Activated T-cell treated with anti-CD3 and anti-CD28 coated beads, Interleukin-2, amount 50 U/mL, for 72 hours (primary cell): ENCODE results near the gene ELOA. TPM values are rescaled to one million over a fixed set of nuclear protein-coding genes. Genes with fewer than 3 reads are reported as not detected.

Source experiments
- ATAC-seq, 2 donors: fragments of 150-1000 bp; cut with Tn5 transposase; replicated peaks in 1 of 2; 2 replicates each; pipeline ENCODE4 v1.10.0; 2021; ENCODE audit warnings: moderate library complexity in 2 of 2, mild to moderate bottlenecking in 1 of 2
- DNase-seq, 2 donors: peaks; one replicate each; pipeline ENCODE4 v3.0.0; 2021 to 2022; ENCODE audit warnings: mixed read lengths in 1 of 2
- H3K27ac Mint-ChIP-seq: one replicate; pipeline ENCODE4 v1.8.0; 2022; ENCODE audit warnings: mild to moderate bottlenecking, moderate library complexity, mixed read lengths
- H3K27me3 Mint-ChIP-seq: one replicate; pipeline ENCODE4 v1.8.0; 2022; ENCODE audit warnings: low read depth, mixed read lengths
- H3K36me3 Mint-ChIP-seq, 2 donors: one replicate each; pipeline ENCODE4 v1.8.0; 2022; ENCODE audit warnings: mixed read lengths in 2 of 2, mild to moderate bottlenecking in 1 of 2; ENCODE audit not compliant: insufficient read depth in 2 of 2
- H3K4me1 Mint-ChIP-seq: one replicate; pipeline ENCODE4 v1.8.0; 2022; ENCODE audit warnings: low read depth, mixed read lengths
- H3K4me3 Mint-ChIP-seq, 2 donors: one replicate each; pipeline ENCODE4 v1.8.0; 2022; ENCODE audit warnings: mild to moderate bottlenecking in 2 of 2, mixed read lengths in 2 of 2, moderate library complexity in 2 of 2
- H3K9me3 Mint-ChIP-seq, 2 donors: one replicate each; pipeline ENCODE4 v1.8.0; 2022; ENCODE audit warnings: mixed read lengths in 2 of 2
- total RNA-seq, 2 donors: library from RNA; stranded (reverse); gene quantifications; one replicate each; pipeline ENCODE4 v1.2.3, GENCODE V29; 2022

Gene ELOA
- total RNA-seq, 2 donors from 2014 or later: 32.4 to 34.1 TPM

DNA sequence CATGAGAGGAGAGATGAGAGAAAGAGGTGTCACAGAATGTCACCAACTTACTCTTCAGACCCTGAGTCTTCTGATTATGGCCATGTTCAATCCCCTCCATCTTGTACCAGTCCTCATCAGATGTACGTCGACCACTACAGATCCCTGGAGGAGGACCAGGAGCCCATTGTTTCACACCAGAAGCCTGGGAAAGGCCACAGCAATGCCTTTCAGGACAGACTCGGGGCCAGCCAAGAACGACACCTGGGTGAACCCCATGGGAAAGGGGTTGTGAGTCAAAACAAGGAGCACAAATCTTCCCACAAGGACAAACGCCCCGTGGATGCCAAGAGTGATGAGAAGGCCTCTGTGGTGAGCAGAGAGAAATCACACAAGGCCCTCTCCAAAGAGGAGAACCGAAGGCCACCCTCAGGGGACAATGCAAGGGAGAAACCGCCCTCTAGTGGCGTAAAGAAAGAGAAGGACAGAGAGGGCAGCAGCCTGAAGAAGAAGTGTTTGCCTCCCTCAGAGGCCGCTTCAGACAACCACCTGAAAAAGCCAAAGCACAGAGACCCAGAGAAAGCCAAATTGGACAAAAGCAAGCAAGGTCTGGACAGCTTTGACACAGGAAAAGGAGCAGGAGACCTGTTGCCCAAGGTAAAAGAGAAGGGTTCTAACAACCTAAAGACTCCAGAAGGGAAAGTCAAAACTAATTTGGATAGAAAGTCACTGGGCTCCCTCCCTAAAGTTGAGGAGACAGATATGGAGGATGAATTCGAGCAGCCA is 8.0 kb downstream of the ELOA start:
- Mint-ChIP-seq H3K36me3 (peaks cover 13 to 38% of the 10 kb centered on the region in 2 donors), H3K27ac (peak overlapping the region; percentile 85), H3K4me3 (no peak overlapping the region), H3K4me1 (peaks cover 27% of the 10 kb centered on the region), H3K9me3 (no peaks in the 10 kb centered on the region), H3K27me3 (no peaks in the 10 kb centered on the region)
- ATAC-seq (peak; percentile 62 to 64), DNase-seq (peak; percentile 40 to 50)

DNA sequence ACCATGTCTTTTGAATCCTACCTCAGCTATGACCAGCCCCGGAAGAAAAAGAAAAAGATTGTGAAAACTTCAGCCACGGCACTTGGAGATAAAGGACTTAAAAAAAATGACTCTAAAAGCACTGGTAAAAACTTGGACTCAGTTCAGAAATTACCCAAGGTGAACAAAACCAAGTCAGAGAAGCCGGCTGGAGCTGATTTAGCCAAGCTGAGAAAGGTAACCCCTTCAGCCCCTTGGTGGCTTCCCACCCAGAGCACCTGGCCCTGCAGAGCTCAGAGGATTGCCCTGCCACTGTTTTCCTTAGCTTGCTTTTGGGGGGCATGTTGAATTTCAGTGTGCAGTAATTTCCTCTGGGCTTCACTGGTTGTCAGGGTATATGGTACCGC is 8.5 kb downstream of the ELOA start:
- peak overlapping the region; percentile 69 for H3K27ac Mint-ChIP-seq
- ATAC-seq (no peak), DNase-seq (no peak)
- H3K36me3 Mint-ChIP-seq: peaks cover 13 to 38% of the 10 kb centered on the region in 2 donors
- H3K27me3 Mint-ChIP-seq: no peaks in the 10 kb centered on the region
- H3K4me1 Mint-ChIP-seq: peaks cover 23% of the 10 kb centered on the region
- no peaks in the 10 kb centered on the region for H3K9me3 Mint-ChIP-seq
- H3K4me3 Mint-ChIP-seq: no peak overlapping the region

DNA sequence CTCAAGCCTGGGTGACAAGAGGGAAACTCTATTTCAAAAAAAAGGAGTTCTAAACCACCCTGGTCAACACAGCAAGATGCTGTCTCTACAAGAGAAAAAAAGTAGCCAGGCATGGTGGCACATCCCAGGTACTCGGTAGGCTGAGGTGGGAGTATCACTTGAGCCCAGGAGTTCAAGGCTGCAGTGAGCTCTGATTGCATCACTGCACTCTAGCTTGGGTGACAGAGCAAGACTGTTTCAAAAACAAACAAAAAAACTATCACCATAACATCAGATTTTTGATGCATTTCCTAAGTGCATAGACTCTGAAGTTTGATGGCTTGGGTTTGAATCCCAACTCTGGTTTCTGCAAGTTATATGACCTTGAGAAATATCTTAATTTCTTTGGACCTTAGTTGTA is 9.6 kb downstream of the ELOA start:
- Mint-ChIP-seq H3K27ac (no peak overlapping the region), H3K9me3 (no peaks in the 10 kb centered on the region), H3K27me3 (no peaks in the 10 kb centered on the region), H3K36me3 (peaks cover 13 to 35% of the 10 kb centered on the region in 2 donors), H3K4me1 (peaks cover 12% of the 10 kb centered on the region), H3K4me3 (no peak overlapping the region)
- DNase-seq: no peak
- no peak for ATAC-seq

DNA sequence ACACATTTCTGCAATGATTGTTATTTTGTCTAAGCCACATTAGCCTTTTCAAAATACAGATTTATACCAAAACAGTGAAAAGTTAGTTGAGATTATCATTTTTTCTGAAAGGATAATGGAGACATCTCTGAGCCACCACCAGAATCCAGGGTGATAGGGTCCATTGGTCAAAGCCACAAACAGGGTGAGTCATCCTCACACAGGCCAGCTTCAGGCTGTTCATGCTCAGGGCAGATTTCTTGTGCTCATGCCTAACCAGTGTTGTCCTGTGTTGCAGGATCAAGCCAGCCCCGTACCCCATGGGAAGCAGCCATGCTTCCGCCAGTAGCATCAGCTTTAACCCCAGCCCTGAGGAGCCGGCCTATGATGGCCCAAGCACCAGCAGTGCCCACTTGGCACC is 13.4 kb downstream of the ELOA start:
- Mint-ChIP-seq H3K4me1 (peaks cover 5% of the 10 kb centered on the region), H3K27me3 (no peaks in the 10 kb centered on the region), H3K9me3 (no peaks in the 10 kb centered on the region), H3K4me3 (no peak overlapping the region), H3K36me3 (peaks cover 7 to 30% of the 10 kb centered on the region in 2 donors), H3K27ac (no peak overlapping the region)
- ATAC-seq (peak in 1 of 2 donors; percentile 24), DNase-seq (no peak)

DNA sequence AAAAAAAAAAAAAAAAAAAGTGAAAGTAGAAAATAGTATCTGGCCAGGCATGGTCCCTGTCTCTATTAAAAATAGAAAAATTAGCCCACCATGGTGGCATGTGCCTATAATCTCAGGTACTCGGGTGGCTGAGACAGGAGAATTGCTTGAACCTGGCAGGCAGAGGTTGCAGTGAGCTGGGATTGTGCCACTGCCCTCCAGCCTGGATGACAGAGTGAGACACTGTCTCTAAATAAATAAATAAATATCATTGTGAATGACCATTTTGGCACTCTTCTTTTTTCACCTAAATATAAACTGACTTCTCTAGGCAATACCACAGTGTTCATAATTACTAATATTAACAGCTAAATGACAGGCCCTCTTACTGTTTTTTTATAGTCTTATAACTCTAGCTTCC is 14.5 kb downstream of the ELOA start:
- Mint-ChIP-seq H3K27me3 (no peaks in the 10 kb centered on the region), H3K4me3 (no peak overlapping the region), H3K36me3 (peaks cover 7 to 32% of the 10 kb centered on the region in 2 donors), H3K9me3 (no peaks in the 10 kb centered on the region), H3K27ac (no peak overlapping the region), H3K4me1 (peaks cover 5% of the 10 kb centered on the region)
- DNase-seq (no peak), ATAC-seq (no peak)

DNA sequence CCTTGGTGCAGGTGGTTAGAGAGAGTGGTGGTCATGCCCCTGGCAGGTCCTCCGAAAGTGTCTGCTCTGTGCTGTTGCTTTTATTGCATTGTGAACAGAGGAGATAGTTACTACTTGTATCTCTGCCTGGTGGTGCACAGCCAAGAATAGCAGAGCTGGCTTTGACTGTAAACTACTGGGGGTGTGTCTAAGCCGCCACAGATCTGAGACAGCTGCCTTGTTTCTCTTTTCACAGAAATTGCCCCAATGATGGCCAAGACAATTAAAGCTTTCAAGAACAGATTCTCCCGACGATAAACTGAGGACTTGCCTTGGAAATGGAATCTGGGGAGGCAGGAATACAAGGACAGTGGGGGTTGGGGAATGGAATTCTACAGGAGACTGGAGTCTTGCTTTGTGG is 16.0 kb downstream of the ELOA start:
- Mint-ChIP-seq H3K36me3 (peaks cover 5 to 28% of the 10 kb centered on the region in 2 donors), H3K4me1 (peaks cover 5% of the 10 kb centered on the region), H3K4me3 (no peak overlapping the region), H3K27me3 (no peaks in the 10 kb centered on the region), H3K27ac (no peak overlapping the region), H3K9me3 (no peaks in the 10 kb centered on the region)
- ATAC-seq: no peak
- no peak for DNase-seq

DNA sequence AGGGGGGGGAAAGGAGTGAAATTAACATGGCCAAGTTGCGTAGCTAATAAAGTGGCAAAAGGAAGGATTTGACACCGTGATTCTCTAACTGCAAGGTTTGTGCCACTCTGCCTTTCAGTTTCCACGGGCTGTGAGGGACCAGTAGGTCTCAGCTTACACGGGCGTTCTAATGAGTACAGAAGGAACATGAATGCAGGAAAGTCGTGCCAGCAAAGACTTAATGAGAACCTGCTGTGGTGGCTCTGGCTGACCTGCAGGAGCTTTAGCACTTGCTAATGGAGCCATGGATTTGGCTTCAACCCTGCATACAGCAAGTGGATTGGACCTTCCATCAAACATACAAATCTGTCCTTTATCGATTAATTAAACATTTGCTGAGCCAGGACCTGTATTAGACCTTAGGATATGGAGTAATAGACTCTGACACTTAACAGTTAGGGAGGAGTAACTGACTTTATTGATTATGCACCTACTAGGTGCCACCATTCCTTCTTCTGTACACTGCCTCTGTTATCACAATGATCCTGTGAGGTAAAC is 19.8 kb downstream of the ELOA start:
- Mint-ChIP-seq H3K36me3 (peaks cover 3 to 17% of the 10 kb centered on the region in 2 donors), H3K27me3 (no peaks in the 10 kb centered on the region), H3K27ac (no peak overlapping the region), H3K4me1 (peaks cover 5% of the 10 kb centered on the region), H3K9me3 (no peaks in the 10 kb centered on the region), H3K4me3 (no peak overlapping the region)
- ATAC-seq (no peak), DNase-seq (no peak)

DNA sequence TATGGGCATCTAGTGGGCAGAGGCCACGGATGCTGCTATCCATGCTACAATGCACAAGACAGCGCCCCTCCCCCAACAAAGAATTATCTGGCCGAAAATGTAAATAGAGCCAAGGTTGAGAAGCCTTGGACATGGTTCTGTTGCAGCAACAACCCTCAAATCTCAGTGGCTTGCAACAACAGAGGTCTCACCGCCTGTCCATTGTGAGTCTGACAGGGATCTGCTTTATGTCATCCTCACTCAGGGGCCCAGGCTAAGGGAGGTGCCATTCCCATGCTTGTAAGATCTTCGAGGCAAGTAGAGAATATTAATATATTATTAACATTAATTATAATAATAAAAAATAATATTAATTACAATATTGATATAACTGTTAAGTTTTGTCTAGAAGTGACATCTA is 25.5 kb downstream of the ELOA start:
- Mint-ChIP-seq H3K4me1 (peaks cover 7% of the 10 kb centered on the region), H3K27ac (no peak overlapping the region), H3K36me3 (peaks cover 0 to 4% of the 10 kb centered on the region in 2 donors), H3K27me3 (no peaks in the 10 kb centered on the region), H3K9me3 (no peaks in the 10 kb centered on the region), H3K4me3 (no peak overlapping the region)
- ATAC-seq: no peak
- no peak for DNase-seq

DNA sequence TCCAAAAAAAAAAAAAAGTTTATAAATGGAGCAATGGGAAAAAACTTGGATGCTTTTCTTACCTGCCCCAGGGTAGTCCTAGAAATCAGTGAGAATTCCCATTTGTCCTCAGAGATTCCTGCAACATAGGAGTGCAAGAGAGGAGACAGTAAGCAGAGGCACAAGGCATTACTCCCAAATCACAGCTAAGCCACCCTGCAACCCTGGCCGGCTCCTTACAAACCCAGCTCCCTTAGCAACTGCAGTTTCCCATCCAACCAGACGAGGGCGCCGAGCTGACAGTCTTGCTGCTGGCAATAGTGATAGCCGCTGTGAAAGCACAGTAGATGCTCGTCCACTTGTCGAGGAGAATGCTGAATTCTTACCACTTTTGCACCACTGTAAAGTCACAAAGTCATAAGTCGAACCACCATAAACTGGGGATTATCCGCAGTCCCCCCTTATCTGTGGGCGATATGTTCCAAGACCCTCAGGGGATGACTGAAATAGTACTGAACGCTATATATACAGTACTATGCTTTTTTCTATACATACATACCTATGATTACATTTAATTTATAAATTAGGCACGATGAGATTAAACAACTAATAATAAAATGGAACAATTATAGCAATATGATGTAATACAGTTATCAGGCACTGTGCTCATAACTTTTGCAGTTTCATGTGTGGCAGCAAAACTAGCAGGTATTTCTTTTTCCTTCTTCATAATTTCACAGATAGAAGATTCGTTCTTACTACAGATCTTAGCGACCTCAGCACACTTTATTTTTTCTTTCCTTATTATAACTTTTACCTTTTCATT is 29.0 kb downstream of the ELOA start:
- Mint-ChIP-seq H3K4me3 (no peak overlapping the region), H3K36me3 (no peaks in the 10 kb centered on the region), H3K9me3 (no peaks in the 10 kb centered on the region), H3K27me3 (no peaks in the 10 kb centered on the region), H3K27ac (no peak overlapping the region), H3K4me1 (peaks cover 37% of the 10 kb centered on the region)
- DNase-seq (peak; percentile 88 to 89), ATAC-seq (peak; percentile 96)

DNA sequence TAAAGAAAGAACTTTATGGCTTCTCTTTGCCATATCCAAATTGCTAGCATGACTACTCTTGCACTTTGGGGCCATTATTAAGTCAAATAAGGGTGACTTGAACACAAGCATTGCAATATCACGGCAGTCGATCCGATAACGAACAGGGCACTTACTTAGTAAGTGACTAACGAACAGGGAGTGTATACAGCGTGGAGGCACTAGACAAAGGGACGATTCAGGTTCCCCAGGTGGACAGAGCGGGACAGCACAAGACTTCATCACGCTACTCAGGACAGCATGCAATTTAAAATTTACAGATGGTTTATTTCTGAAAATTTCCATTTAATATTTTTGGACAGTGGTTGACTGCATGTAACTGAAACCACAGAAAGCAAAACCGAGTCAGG is 29.6 kb downstream of the ELOA start:
- DNase-seq: no peak
- Mint-ChIP-seq H3K36me3 (no peaks in the 10 kb centered on the region), H3K27me3 (no peaks in the 10 kb centered on the region), H3K4me1 (peaks cover 42% of the 10 kb centered on the region), H3K9me3 (no peaks in the 10 kb centered on the region), H3K4me3 (no peak overlapping the region), H3K27ac (no peak overlapping the region)
- ATAC-seq: no peak

DNA sequence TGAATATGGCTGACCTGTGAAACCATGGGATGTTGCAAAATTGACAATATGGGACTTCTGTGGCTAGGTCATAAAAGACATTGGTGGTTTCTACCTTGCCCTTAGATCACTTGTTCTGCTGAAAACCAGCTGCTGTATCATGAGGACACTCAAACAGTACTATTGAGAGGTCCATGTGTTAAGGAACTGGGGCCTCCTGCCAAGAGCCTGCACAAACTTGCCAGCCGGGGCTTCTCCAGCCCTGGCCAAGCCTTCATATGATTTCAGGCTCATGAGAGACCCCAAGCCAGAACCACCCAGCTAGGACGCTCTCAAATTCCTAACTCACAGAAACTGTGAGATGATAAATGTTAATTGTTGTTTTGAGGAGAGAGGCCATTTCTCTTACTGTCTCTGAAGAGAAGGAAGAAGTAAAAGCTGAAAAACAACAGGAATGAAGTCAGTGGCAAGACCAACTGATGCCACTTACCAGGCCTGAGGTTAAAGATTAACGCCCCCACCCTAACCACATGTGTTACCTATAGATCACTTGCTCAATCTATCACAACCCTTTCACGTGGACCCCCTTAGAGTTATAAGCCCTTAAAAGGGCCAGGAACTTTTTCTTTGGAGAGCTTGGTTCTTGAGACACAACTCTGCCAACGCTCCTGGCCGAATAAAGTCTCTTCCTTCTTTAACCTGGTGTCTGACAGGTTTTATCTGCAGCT is 31.1 kb downstream of the ELOA start:
- Mint-ChIP-seq H3K4me3 (no peak overlapping the region), H3K27me3 (no peaks in the 10 kb centered on the region), H3K36me3 (no peaks in the 10 kb centered on the region), H3K27ac (no peak overlapping the region), H3K9me3 (no peaks in the 10 kb centered on the region), H3K4me1 (peaks cover 44% of the 10 kb centered on the region)
- ATAC-seq: no peak
- DNase-seq: no peak

DNA sequence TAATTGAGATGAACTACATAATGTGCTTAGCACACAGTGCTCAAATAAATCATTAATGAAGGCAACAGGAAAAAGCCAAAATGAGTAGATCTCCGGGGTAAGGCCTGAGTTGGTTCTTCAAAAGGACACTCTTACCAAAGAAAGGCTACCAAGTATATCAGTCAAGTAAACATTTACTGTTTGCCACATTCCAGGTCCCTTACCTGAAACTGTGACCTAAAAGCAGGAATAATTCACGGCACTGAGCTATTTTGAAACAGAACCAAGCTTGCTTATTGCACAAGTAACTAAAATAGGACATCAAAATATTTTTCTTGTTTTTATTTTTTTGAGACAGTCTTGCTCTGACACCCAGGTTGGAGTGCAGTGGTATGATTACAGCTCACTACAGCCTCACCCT is 32.9 kb downstream of the ELOA start:
- Mint-ChIP-seq H3K36me3 (no peaks in the 10 kb centered on the region), H3K4me1 (peaks cover 55% of the 10 kb centered on the region), H3K9me3 (no peaks in the 10 kb centered on the region), H3K4me3 (peak overlapping the region in 1 of 2 donors; percentile 83), H3K27me3 (no peaks in the 10 kb centered on the region), H3K27ac (no peak overlapping the region)
- DNase-seq (no peak), ATAC-seq (no peak)
